Right lobe of liver (tissue), 4 donors: ENCODE measurements around the gene CCDC61.

Experiments
- POLR2A ChIP-seq: fragments of 450-650 bp; IDR thresholded peaks from one replicate; pipeline ENCODE4 v1.6.1; 2017; ENCODE audit warnings: antibody characterized with exemption, mild to moderate bottlenecking
- TF ChIP-seq, protein P1 (sequence below), 4 donors: fragments of 200-600 bp in 3 of 4; fragments of 450-650 bp in 1 of 4; IDR thresholded peaks; one replicate each; pipeline versions ENCODE4 v1.5.1 to v1.8.0; 2016 to 2022; ENCODE audit warnings: antibody characterized with exemption in 4 of 4, mild to moderate bottlenecking in 2 of 4
- donor health status: DM: no; HTN: no; CAD: no.
- donor health status: DM: no; HTN: no; CAD: no.
- donor health status: DM: no; HTN: yes; CAD: no.

DNA sequence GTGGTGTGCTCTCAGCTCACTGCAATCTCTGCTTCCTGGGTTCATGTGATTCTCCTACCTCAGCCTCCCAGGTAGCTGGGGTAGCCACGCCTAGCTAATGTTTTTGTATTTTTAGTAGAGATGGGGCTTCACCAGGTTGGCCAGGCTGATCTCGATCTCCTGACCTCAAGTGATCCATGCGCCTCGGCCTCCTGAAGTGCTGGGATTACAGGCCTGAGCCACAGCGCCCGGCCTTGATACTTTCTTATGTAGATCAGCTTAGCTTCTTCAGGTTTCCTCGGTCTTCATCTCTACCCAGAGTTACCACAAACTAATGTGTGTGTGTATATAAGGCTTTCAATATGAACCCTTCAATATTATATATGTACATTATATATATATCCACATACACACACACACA, 9.9 kb upstream of the CCDC61 start:
- TF ChIP-seq POLR2A: no peak
- TF ChIP-seq, protein P1, sequence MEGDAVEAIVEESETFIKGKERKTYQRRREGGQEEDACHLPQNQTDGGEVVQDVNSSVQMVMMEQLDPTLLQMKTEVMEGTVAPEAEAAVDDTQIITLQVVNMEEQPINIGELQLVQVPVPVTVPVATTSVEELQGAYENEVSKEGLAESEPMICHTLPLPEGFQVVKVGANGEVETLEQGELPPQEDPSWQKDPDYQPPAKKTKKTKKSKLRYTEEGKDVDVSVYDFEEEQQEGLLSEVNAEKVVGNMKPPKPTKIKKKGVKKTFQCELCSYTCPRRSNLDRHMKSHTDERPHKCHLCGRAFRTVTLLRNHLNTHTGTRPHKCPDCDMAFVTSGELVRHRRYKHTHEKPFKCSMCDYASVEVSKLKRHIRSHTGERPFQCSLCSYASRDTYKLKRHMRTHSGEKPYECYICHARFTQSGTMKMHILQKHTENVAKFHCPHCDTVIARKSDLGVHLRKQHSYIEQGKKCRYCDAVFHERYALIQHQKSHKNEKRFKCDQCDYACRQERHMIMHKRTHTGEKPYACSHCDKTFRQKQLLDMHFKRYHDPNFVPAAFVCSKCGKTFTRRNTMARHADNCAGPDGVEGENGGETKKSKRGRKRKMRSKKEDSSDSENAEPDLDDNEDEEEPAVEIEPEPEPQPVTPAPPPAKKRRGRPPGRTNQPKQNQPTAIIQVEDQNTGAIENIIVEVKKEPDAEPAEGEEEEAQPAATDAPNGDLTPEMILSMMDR (IDR thresholded peaks at IDR 0.05): no peak
